WTC11 (cell line): ENCODE measurements around the gene RANBP10. TPM values are rescaled to one million over a fixed set of nuclear protein-coding genes. Genes with fewer than 3 reads are reported as not detected.
A peak's percentile ranks its signal among the peaks of the same experiment; 100 is the strongest.

ENCODE experiments used
- ATAC-seq: fragments of 200-7000 bp; cut with Tn5 transposase; 2 replicates; pipeline ENCODE4 v1.10.0; 2021; ENCODE audit warnings: mild to moderate bottlenecking, moderate library complexity
- CTCF ChIA-PET: fragments of 300-600 bp; sonication (Branson Sonifier 250); formaldehyde crosslinking; loops from one replicate; lab custom pipeline; 2021; ENCODE audit warnings: antibody characterized with exemption; lab: Charles Lee
- POLR2A ChIA-PET: fragments of 350-600 bp; sonication (Branson Sonifier 250); formaldehyde crosslinking; loops from one replicate; lab custom pipeline; 2021; ENCODE audit warnings: antibody characterized with exemption; lab: Charles Lee
- DNase-seq: peaks from one replicate; pipeline ENCODE4 v3.0.0; 2021; ENCODE audit warnings: low spot score
- H3K27ac Mint-ChIP-seq: 2 replicates; pipeline ENCODE4 v1.8.0; 2021; ENCODE audit warnings: mixed read lengths
- H3K27me3 Mint-ChIP-seq: 2 replicates; pipeline ENCODE4 v1.8.0; 2021; ENCODE audit warnings: low read depth, mild to moderate bottlenecking, moderate library complexity, mixed read lengths
- H3K36me3 Mint-ChIP-seq: 2 replicates; pipeline ENCODE4 v1.8.0; 2021; ENCODE audit warnings: mixed read lengths
- H3K4me1 Mint-ChIP-seq: 2 replicates; pipeline ENCODE4 v1.8.0; 2022; ENCODE audit warnings: mixed read lengths
- H3K4me3 Mint-ChIP-seq: 2 replicates; pipeline ENCODE4 v1.8.0; 2021; ENCODE audit warnings: mild to moderate bottlenecking, moderate library complexity, mixed read lengths
- H3K9me3 Mint-ChIP-seq: 2 replicates; pipeline ENCODE4 v1.8.0; 2021; ENCODE audit warnings: mixed read lengths
- CREM ChIP-seq: sonication (generic); formaldehyde crosslinking; IDR thresholded peaks from 2 replicates; pipeline ENCODE4 v1.8.1; 2022; ENCODE audit warnings: mild to moderate bottlenecking, missing genetic modification reagents, moderate library complexity
- ETV6 ChIP-seq: sonication (generic); formaldehyde crosslinking; IDR thresholded peaks from 2 replicates; pipeline ENCODE4 v1.8.1; 2022; ENCODE audit warnings: mild to moderate bottlenecking, missing genetic modification reagents
- GABPB1 ChIP-seq: sonication (generic); formaldehyde crosslinking; IDR thresholded peaks from 2 replicates; pipeline ENCODE4 v1.8.1; 2023; ENCODE audit warnings: mild to moderate bottlenecking, missing genetic modification reagents
- NFE2L1 ChIP-seq: sonication (generic); formaldehyde crosslinking; IDR thresholded peaks from 2 replicates; pipeline ENCODE4 v1.8.1; 2023; ENCODE audit warnings: missing genetic modification reagents
- SMAD4 ChIP-seq: sonication (generic); formaldehyde crosslinking; IDR thresholded peaks from 2 replicates; pipeline ENCODE4 v1.8.0; 2022; ENCODE audit warnings: mild to moderate bottlenecking, missing genetic modification reagents
- TCF7 ChIP-seq: sonication (generic); formaldehyde crosslinking; IDR thresholded peaks from 2 replicates; pipeline ENCODE4 v1.8.0; 2022; ENCODE audit warnings: mild to moderate bottlenecking, low read depth, missing genetic modification reagents, moderate library complexity
- TEAD1 ChIP-seq: sonication (generic); formaldehyde crosslinking; IDR thresholded peaks from 2 replicates; pipeline ENCODE4 v1.8.0; 2022; ENCODE audit warnings: mild to moderate bottlenecking, missing genetic modification reagents
- ZNF232 ChIP-seq: sonication (generic); formaldehyde crosslinking; IDR thresholded peaks from 2 replicates; pipeline ENCODE4 v1.8.0; 2022; ENCODE audit warnings: mild to moderate bottlenecking, missing genetic modification reagents
- ZNF317 ChIP-seq: sonication (generic); formaldehyde crosslinking; IDR thresholded peaks from 2 replicates; pipeline ENCODE4 v1.8.1; 2023; ENCODE audit warnings: low read depth, mild to moderate bottlenecking, moderate library complexity, missing genetic modification reagents, borderline replicate concordance
- total RNA-seq: library from RNA; stranded (reverse); gene quantifications from 3 replicates; pipeline ENCODE4 v1.2.3, GENCODE V29; 2021
- TF ChIP-seq, protein P1 (sequence below): fragments of 250-450 bp; sonication (Bioruptor Pico); IDR thresholded peaks from 2 replicates; pipeline ENCODE4 v1.8.0; 2021; ENCODE audit warnings: mild to moderate bottlenecking
- TF ChIP-seq, protein P2 (sequence below): sonication (generic); formaldehyde crosslinking; IDR thresholded peaks from 2 replicates; pipeline ENCODE4 v1.8.1; 2022; ENCODE audit warnings: low read depth, mild to moderate bottlenecking, moderate library complexity, missing genetic modification reagents, borderline replicate concordance
- TF ChIP-seq, protein P3 (sequence below): sonication (generic); formaldehyde crosslinking; conservative IDR thresholded peaks from 2 replicates; pipeline ENCODE4 v1.8.1; 2023; ENCODE audit warnings: mild to moderate bottlenecking, low read depth, missing genetic modification reagents, moderate library complexity
- TF ChIP-seq, protein P4 (sequence below): sonication (generic); formaldehyde crosslinking; IDR thresholded peaks from 2 replicates; pipeline ENCODE4 v1.8.1; 2023; ENCODE audit warnings: mild to moderate bottlenecking, missing genetic modification reagents, borderline replicate concordance
- TF ChIP-seq, protein P5 (sequence below): sonication (generic); formaldehyde crosslinking; IDR thresholded peaks from 2 replicates; pipeline ENCODE4 v1.8.0; 2023; ENCODE audit warnings: missing genetic modification reagents, mild to moderate bottlenecking, borderline replicate concordance
- TF ChIP-seq, protein P6 (sequence below): sonication (generic); formaldehyde crosslinking; IDR thresholded peaks from 2 replicates; pipeline ENCODE4 v1.8.0; 2022; ENCODE audit warnings: mild to moderate bottlenecking, missing genetic modification reagents
- TF ChIP-seq, protein P7 (sequence below): sonication (generic); formaldehyde crosslinking; IDR thresholded peaks from 2 replicates; pipeline ENCODE4 v1.8.0; 2022; ENCODE audit warnings: mild to moderate bottlenecking, missing genetic modification reagents
- TF ChIP-seq, protein P8 (sequence below): sonication (generic); formaldehyde crosslinking; IDR thresholded peaks from 2 replicates; pipeline ENCODE4 v1.8.0; 2022; ENCODE audit warnings: mild to moderate bottlenecking, missing genetic modification reagents

The RANBP10 gene
- total RNA-seq, 1 experiment from 2014 or later, result 14.0 TPM

DNA sequence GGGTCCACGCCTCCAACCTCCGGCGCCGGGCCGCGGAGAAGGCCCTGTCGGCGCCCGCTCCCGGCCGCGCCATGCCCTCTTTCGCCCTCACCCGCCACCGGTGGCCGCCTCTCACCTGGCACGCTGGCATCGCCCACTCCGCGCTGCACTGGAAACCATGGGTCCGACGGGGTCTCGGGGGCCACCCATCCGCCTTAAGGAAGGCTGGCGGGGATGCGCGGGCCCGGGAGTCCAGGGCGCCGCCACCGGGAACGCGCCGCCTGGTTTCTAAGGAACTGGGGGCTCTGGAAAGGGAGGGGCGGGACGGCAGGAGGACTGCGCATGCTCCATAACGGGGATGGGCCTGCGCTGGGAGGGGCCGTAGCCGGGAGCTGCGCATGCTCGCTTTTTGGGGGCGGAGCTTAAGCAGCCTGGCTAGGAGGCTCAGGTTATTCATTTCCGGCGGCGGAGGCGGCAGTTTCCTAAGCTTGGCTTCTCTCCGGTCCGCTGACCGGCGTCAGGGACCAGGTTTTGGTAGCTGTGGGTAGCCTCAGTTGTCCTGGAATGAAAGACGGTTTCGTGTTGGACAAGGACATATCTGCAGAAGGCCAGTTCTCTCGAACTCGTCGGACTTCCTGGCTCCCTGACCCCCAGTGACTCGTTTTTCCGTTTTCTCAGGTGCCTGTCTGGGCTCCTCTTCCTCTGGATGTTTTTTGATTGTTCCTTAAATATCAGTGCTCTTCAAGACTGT lies 87.1 kb downstream of the RANBP10 start, which contains the start of gene GFOD2:
Gene GFOD2, minus strand, starts transcription at position 269 of the 730 bp plus-strand sequence. CDS start 33,601 bp downstream, outside the sequence.
- DNase-seq (peak; percentile 99), ATAC-seq (peak; percentile 94)
- no peaks in the 10 kb centered on the region for H3K36me3 Mint-ChIP-seq
- POLR2A ChIA-PET, result interaction anchor here (0.6 to 1.3 kb wide), 4 partner anchors 25 to 117 kb away, joined by 3 to 11 read pairs (median 6); partner anchors contain the start of genes RANBP10 and TSNAXIP1
- no peaks in the 10 kb centered on the region for H3K27me3 Mint-ChIP-seq
- H3K27ac Mint-ChIP-seq, result peak within 1 kb of the TSS; percentile 82
- CTCF ChIA-PET, result interaction anchor here (0.6 to 3.7 kb wide), 17 partner anchors 27 to 287 kb away, joined by 3 to 18 read pairs (median 5); partner anchors contain the start of genes ATP6V0D1, C16orf86, CTCF and ENKD1
- H3K9me3 Mint-ChIP-seq, result no peaks in the 10 kb centered on the region
- H3K4me1 Mint-ChIP-seq, result peaks cover 21% of the 10 kb centered on the region
- H3K4me3 Mint-ChIP-seq, result peak within 1 kb of the TSS; percentile 91
- TF ChIP-seq, protein P1, sequence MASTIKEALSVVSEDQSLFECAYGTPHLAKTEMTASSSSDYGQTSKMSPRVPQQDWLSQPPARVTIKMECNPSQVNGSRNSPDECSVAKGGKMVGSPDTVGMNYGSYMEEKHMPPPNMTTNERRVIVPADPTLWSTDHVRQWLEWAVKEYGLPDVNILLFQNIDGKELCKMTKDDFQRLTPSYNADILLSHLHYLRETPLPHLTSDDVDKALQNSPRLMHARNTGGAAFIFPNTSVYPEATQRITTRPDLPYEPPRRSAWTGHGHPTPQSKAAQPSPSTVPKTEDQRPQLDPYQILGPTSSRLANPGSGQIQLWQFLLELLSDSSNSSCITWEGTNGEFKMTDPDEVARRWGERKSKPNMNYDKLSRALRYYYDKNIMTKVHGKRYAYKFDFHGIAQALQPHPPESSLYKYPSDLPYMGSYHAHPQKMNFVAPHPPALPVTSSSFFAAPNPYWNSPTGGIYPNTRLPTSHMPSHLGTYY (CRISPR knock-in tag), result no peak
- TF ChIP-seq SMAD4, result no peak
- no peak for TF ChIP-seq ZNF232 (CRISPR knock-in tag)
- TF ChIP-seq ZNF317, result no peak
- TF ChIP-seq, protein P2, sequence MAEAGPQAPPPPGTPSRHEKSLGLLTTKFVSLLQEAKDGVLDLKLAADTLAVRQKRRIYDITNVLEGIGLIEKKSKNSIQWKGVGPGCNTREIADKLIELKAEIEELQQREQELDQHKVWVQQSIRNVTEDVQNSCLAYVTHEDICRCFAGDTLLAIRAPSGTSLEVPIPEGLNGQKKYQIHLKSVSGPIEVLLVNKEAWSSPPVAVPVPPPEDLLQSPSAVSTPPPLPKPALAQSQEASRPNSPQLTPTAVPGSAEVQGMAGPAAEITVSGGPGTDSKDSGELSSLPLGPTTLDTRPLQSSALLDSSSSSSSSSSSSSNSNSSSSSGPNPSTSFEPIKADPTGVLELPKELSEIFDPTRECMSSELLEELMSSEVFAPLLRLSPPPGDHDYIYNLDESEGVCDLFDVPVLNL (CRISPR knock-in tag), result no peak
- TF ChIP-seq, protein P3, sequence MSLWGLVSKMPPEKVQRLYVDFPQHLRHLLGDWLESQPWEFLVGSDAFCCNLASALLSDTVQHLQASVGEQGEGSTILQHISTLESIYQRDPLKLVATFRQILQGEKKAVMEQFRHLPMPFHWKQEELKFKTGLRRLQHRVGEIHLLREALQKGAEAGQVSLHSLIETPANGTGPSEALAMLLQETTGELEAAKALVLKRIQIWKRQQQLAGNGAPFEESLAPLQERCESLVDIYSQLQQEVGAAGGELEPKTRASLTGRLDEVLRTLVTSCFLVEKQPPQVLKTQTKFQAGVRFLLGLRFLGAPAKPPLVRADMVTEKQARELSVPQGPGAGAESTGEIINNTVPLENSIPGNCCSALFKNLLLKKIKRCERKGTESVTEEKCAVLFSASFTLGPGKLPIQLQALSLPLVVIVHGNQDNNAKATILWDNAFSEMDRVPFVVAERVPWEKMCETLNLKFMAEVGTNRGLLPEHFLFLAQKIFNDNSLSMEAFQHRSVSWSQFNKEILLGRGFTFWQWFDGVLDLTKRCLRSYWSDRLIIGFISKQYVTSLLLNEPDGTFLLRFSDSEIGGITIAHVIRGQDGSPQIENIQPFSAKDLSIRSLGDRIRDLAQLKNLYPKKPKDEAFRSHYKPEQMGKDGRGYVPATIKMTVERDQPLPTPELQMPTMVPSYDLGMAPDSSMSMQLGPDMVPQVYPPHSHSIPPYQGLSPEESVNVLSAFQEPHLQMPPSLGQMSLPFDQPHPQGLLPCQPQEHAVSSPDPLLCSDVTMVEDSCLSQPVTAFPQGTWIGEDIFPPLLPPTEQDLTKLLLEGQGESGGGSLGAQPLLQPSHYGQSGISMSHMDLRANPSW (CRISPR knock-in tag), result no peak
- TF ChIP-seq, protein P4, sequence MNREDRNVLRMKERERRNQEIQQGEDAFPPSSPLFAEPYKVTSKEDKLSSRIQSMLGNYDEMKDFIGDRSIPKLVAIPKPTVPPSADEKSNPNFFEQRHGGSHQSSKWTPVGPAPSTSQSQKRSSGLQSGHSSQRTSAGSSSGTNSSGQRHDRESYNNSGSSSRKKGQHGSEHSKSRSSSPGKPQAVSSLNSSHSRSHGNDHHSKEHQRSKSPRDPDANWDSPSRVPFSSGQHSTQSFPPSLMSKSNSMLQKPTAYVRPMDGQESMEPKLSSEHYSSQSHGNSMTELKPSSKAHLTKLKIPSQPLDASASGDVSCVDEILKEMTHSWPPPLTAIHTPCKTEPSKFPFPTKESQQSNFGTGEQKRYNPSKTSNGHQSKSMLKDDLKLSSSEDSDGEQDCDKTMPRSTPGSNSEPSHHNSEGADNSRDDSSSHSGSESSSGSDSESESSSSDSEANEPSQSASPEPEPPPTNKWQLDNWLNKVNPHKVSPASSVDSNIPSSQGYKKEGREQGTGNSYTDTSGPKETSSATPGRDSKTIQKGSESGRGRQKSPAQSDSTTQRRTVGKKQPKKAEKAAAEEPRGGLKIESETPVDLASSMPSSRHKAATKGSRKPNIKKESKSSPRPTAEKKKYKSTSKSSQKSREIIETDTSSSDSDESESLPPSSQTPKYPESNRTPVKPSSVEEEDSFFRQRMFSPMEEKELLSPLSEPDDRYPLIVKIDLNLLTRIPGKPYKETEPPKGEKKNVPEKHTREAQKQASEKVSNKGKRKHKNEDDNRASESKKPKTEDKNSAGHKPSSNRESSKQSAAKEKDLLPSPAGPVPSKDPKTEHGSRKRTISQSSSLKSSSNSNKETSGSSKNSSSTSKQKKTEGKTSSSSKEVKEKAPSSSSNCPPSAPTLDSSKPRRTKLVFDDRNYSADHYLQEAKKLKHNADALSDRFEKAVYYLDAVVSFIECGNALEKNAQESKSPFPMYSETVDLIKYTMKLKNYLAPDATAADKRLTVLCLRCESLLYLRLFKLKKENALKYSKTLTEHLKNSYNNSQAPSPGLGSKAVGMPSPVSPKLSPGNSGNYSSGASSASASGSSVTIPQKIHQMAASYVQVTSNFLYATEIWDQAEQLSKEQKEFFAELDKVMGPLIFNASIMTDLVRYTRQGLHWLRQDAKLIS (CRISPR knock-in tag), result no peak
- 0 out of 2 replicates have a peak, but pooled peaks have one; percentile 47 for TF ChIP-seq GABPB1 (CRISPR knock-in tag)
- TF ChIP-seq TCF7 (CRISPR knock-in tag), result no peak
- TF ChIP-seq, protein P5, sequence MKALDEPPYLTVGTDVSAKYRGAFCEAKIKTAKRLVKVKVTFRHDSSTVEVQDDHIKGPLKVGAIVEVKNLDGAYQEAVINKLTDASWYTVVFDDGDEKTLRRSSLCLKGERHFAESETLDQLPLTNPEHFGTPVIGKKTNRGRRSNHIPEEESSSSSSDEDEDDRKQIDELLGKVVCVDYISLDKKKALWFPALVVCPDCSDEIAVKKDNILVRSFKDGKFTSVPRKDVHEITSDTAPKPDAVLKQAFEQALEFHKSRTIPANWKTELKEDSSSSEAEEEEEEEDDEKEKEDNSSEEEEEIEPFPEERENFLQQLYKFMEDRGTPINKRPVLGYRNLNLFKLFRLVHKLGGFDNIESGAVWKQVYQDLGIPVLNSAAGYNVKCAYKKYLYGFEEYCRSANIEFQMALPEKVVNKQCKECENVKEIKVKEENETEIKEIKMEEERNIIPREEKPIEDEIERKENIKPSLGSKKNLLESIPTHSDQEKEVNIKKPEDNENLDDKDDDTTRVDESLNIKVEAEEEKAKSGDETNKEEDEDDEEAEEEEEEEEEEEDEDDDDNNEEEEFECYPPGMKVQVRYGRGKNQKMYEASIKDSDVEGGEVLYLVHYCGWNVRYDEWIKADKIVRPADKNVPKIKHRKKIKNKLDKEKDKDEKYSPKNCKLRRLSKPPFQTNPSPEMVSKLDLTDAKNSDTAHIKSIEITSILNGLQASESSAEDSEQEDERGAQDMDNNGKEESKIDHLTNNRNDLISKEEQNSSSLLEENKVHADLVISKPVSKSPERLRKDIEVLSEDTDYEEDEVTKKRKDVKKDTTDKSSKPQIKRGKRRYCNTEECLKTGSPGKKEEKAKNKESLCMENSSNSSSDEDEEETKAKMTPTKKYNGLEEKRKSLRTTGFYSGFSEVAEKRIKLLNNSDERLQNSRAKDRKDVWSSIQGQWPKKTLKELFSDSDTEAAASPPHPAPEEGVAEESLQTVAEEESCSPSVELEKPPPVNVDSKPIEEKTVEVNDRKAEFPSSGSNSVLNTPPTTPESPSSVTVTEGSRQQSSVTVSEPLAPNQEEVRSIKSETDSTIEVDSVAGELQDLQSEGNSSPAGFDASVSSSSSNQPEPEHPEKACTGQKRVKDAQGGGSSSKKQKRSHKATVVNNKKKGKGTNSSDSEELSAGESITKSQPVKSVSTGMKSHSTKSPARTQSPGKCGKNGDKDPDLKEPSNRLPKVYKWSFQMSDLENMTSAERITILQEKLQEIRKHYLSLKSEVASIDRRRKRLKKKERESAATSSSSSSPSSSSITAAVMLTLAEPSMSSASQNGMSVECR, result peak; percentile 81; the same call in 1 of the 2 replicates
- peak; percentile 50; the same call in 1 of the 2 replicates for TF ChIP-seq TEAD1
- TF ChIP-seq, protein P6, sequence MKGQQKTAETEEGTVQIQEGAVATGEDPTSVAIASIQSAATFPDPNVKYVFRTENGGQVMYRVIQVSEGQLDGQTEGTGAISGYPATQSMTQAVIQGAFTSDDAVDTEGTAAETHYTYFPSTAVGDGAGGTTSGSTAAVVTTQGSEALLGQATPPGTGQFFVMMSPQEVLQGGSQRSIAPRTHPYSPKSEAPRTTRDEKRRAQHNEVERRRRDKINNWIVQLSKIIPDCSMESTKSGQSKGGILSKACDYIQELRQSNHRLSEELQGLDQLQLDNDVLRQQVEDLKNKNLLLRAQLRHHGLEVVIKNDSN (CRISPR knock-in tag), result peak; percentile 41; the same call in 1 of the 2 replicates
- TF ChIP-seq ETV6 (CRISPR knock-in tag), result 0 out of 2 replicates have a peak, but pooled peaks have one; percentile 39
- TF ChIP-seq, protein P7, sequence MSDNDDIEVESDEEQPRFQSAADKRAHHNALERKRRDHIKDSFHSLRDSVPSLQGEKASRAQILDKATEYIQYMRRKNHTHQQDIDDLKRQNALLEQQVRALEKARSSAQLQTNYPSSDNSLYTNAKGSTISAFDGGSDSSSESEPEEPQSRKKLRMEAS (CRISPR knock-in tag), result peak; percentile 56; the same call in 1 of the 2 replicates
- TF ChIP-seq CREM (CRISPR knock-in tag), result 0 out of 2 replicates have a peak, but pooled peaks have one; percentile 9
- TF ChIP-seq NFE2L1 (CRISPR knock-in tag), result 0 out of 2 replicates have a peak, but pooled peaks have one; percentile 70
- TF ChIP-seq, protein P8, sequence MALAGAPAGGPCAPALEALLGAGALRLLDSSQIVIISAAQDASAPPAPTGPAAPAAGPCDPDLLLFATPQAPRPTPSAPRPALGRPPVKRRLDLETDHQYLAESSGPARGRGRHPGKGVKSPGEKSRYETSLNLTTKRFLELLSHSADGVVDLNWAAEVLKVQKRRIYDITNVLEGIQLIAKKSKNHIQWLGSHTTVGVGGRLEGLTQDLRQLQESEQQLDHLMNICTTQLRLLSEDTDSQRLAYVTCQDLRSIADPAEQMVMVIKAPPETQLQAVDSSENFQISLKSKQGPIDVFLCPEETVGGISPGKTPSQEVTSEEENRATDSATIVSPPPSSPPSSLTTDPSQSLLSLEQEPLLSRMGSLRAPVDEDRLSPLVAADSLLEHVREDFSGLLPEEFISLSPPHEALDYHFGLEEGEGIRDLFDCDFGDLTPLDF (CRISPR knock-in tag), result no peak
